ENCODE data around the gene C16orf54. TPM values are rescaled to one million over a fixed set of nuclear protein-coding genes. Genes with fewer than 3 reads are reported as not detected.

The C16orf54 gene
- total and polyA plus RNA-seq, 10 of the 15 experiments (the other 5 are each of a cell fraction or from before 2014, with no cell fraction given): 2.1 to 13.3 (median 5.4) TPM

- TF ChIP-seq BCLAF1 (IDR thresholded peaks at IDR 0.05): no peak
- no peak for TF ChIP-seq WRNIP1 (IDR thresholded peaks at IDR 0.05; ENCODE audit: borderline replicate concordance, low read depth, low read length)
- TF ChIP-seq NR2C1 (IDR thresholded peaks at IDR 0.05): no peak
- no peak for TF ChIP-seq MTA3 (IDR thresholded peaks at IDR 0.05; ENCODE audit: borderline replicate concordance, low read length)
- no peak for TF ChIP-seq CHD4 (IDR thresholded peaks at IDR 0.05)
Observed at GRCh38 chr16:29719063-29719462, 26.7 kb downstream of the C16orf54 start (continued).

- WGBS (ENCODE audit: insufficient coverage, insufficient replicate concordance, low lambda C conversion rate, missing lambda C conversion rate): 70% methylated on average over 7 of the region's 7 CpGs
- RAD21 ChIA-PET (ENCODE audit: unreplicated experiment): interaction anchor here (0.7 to 1.3 kb wide), 3 partner anchors 17 to 73 kb away, joined by 3 to 4 read pairs (median 3); partner anchors contain the start of gene KIF22
- Histone ChIP-seq H3K4me3 (no peak overlapping the region), H3K27ac (ENCODE audit: control insufficient read depth, insufficient read depth) (no peak overlapping the region), H3K79me2 (ENCODE audit: control insufficient read depth, insufficient read depth, low read length) (no peaks in the 10 kb centered on the region), H3K4me2 (ENCODE audit: control insufficient read depth, insufficient read depth) (no peak overlapping the region), H3K27me3 (replicated peaks in 1 of 2; ENCODE audit: control insufficient read depth in 2 of 2, insufficient read depth in 2 of 2, low read length in 1 of 2) (no peaks in the 10 kb centered on the region), H3K9me3 (replicated peaks; ENCODE audit: control insufficient read depth, insufficient read depth, low read length) (no peaks in the 10 kb centered on the region), H3K36me3 (ENCODE audit: control insufficient read depth in 2 of 2, insufficient read depth in 2 of 2, low read length in 1 of 2) (no peaks in the 10 kb centered on the region), H2AFZ (ENCODE audit: control insufficient read depth, low read depth, low read length) (no peak overlapping the region), H3K9ac (ENCODE audit: control insufficient read depth, insufficient read depth, low read length) (no peak overlapping the region), H3K4me1 (ENCODE audit: control insufficient read depth, insufficient read depth, low read length) (peaks cover 3% of the 10 kb centered on the region), H4K20me1 (ENCODE audit: control insufficient read depth, insufficient read depth) (no peaks in the 10 kb centered on the region)
- intact Hi-C loops (cut with micrococcal nuclease; ENCODE audit: unreplicated experiment): no loop called here
- in situ Hi-C loops (cut with MboI): no loop called here
- FAIRE-seq (no peak), ATAC-seq (no peak), DNase-seq (ENCODE audit: low read depth, low spot score) (no peak)
- SMC1A ChIA-PET (ENCODE audit: uncharacterized antibody, unreplicated experiment): interaction anchor here (0.6 to 2.1 kb wide), 4 partner anchors 13 to 75 kb away, joined by 4 to 6 read pairs (median 4); no protein-coding TSS in a partner anchor
- BruUV-seq (replicated peaks): no TSS peak
- TF ChIP-seq CBX3 (IDR thresholded peaks at IDR 0.05; ENCODE audit: borderline replicate concordance, low read depth) (no peak), FOXK2 (IDR thresholded peaks at IDR 0.05) (no peak), EED (IDR thresholded peaks at IDR 0.05; ENCODE audit: low read depth) (no peak), PAX8 (IDR thresholded peaks at IDR 0.05) (no peak), NR2C2 (IDR thresholded peaks at IDR 0.05; ENCODE audit: borderline replicate concordance, control insufficient read depth, insufficient read length, low read depth) (no peak)
- POLR2A ChIA-PET: interaction anchor here (0.7 kb wide), 1 partner anchor 341 kb away, joined by 4 read pairs; no protein-coding TSS in a partner anchor
- CTCF ChIA-PET: interaction anchor here (0.6 to 2.4 kb wide), 5 partner anchors 11 to 99 kb away, joined by 3 to 7 read pairs (median 3); partner anchors contain the start of genes PAGR1 and SPN
Observed at GRCh38 chr16:29717113-29717512, 28.7 kb downstream of the C16orf54 start.

Measured in GM12878 (cell line).